IMR-90 (cell line): Measurements from ENCODE around the gene ABHD16B. TPM values are rescaled to one million over a fixed set of nuclear protein-coding genes. Genes with fewer than 3 reads are reported as not detected.

Source experiments
- ATAC-seq: fragments of 200-7000 bp; cut with Tn5 transposase; 2 replicates; pipeline ENCODE4 v1.9.1; 2020; ENCODE audit warnings: low read depth, mild to moderate bottlenecking, moderate library complexity
- BruUV-seq: library from RNA; stranded (reverse); fragments of 400-500 nt; replicated peaks from 2 replicates; lab custom pipeline; 2021; lab: Mats Ljungman, UMichigan
- CTCF ChIA-PET: fragments of 300-600 bp; formaldehyde crosslinking; extraction: SDS; loops from one replicate; lab custom pipeline; 2021; ENCODE audit warnings: antibody characterized with exemption; lab: Yijun Ruan, JAX
- POLR2A ChIA-PET: fragments of 300-600 bp; sonication (Branson Sonifier 250); formaldehyde crosslinking; loops from one replicate; lab custom pipeline; 2022; ENCODE audit warnings: antibody characterized with exemption; ENCODE audit not compliant: unreplicated experiment; lab: Charles Lee
- DNase-seq: peaks from one replicate; pipeline ENCODE4 v3.0.0; 2013
- H2AFZ ChIP-seq: replicated peaks from 2 replicates; pipeline ENCODE3; 2013; ENCODE audit warnings: low read length, mild to moderate bottlenecking; ENCODE audit not compliant: poor library complexity
- H2AK5ac ChIP-seq: 2 replicates; pipeline ENCODE4 v1.6.1; 2013; ENCODE audit warnings: low read depth, low read length, inconsistent platforms
- H2AK9ac ChIP-seq: replicated peaks from 2 replicates; pipeline ENCODE3; 2013; ENCODE audit warnings: mild to moderate bottlenecking, low read depth, low read length, moderate library complexity; ENCODE audit not compliant: poor library complexity
- H2BK120ac ChIP-seq: 2 replicates; pipeline ENCODE4 v1.6.1; 2013; ENCODE audit warnings: low read depth, low read length, inconsistent platforms
- H2BK15ac ChIP-seq: 3 replicates; pipeline ENCODE4 v1.6.1; 2013; ENCODE audit warnings: low read depth, low read length, inconsistent platforms
- H2BK20ac ChIP-seq: 2 replicates; pipeline ENCODE4 v1.6.1; 2013; ENCODE audit warnings: low read depth, mild to moderate bottlenecking, inconsistent platforms, low read length, moderate library complexity
- H2BK5ac ChIP-seq: 2 replicates; pipeline ENCODE4 v1.6.1; 2013; ENCODE audit warnings: mild to moderate bottlenecking, low read depth, low read length, inconsistent platforms; ENCODE audit not compliant: poor library complexity, severe bottlenecking
- H3K14ac ChIP-seq: replicated peaks from 2 replicates; pipeline ENCODE4 v1.6.1; 2013; ENCODE audit warnings: low read depth, low read length, inconsistent platforms
- H3K18ac ChIP-seq: 2 replicates; pipeline ENCODE4 v1.6.1; 2013; ENCODE audit warnings: low read depth, low read length, control low read depth
- H3K23ac ChIP-seq: 2 replicates; pipeline ENCODE4 v1.6.1; 2013; ENCODE audit warnings: low read depth, low read length, inconsistent platforms
- H3K27ac ChIP-seq: 2 replicates; pipeline ENCODE4 v1.5.1; 2013; ENCODE audit warnings: mild to moderate bottlenecking, control low read depth, low read length; ENCODE audit not compliant: insufficient read depth
- H3K27me3 ChIP-seq: 2 replicates; pipeline ENCODE4 v1.6.1; 2013; ENCODE audit warnings: low read length; ENCODE audit not compliant: control insufficient read depth, insufficient read depth
- H3K36me3 ChIP-seq: 2 replicates; pipeline ENCODE4 v1.6.1; 2013; ENCODE audit warnings: low read length, mixed read lengths; ENCODE audit not compliant: control insufficient read depth, insufficient read depth
- H3K4ac ChIP-seq: 2 replicates; pipeline ENCODE4 v1.6.1; 2013; ENCODE audit warnings: low read depth, low read length, inconsistent platforms
- H3K4me1 ChIP-seq: 2 replicates; pipeline ENCODE4 v1.6.1; 2013; ENCODE audit warnings: low read length, mixed read lengths; ENCODE audit not compliant: control insufficient read depth, insufficient read depth
- H3K4me2 ChIP-seq: 2 replicates; pipeline ENCODE4 v1.6.1; 2013; ENCODE audit warnings: low read depth, mild to moderate bottlenecking, control low read depth, low read length, moderate library complexity
- H3K4me3 ChIP-seq: 2 replicates; pipeline ENCODE4 v1.5.1; 2013; ENCODE audit warnings: low read depth, mild to moderate bottlenecking, control low read depth, low read length, moderate library complexity; ENCODE audit not compliant: insufficient read depth
- H3K56ac ChIP-seq: 2 replicates; pipeline ENCODE4 v1.6.1; 2013; ENCODE audit warnings: low read length, inconsistent platforms; ENCODE audit not compliant: insufficient read depth; ENCODE audit errors: extremely low read depth
- H3K79me1 ChIP-seq, 2 experiments: 2 replicates each; pipeline ENCODE4 v1.6.1; 2013; ENCODE audit warnings: low read length in 2 of 2, inconsistent platforms in 1 of 2, low read depth in 1 of 2
- H3K9ac ChIP-seq: 2 replicates; pipeline ENCODE4 v1.6.1; 2013; ENCODE audit warnings: low read depth, low read length, control low read depth
- H3K9me1 ChIP-seq: 2 replicates; pipeline ENCODE4 v1.6.1; 2013; ENCODE audit warnings: low read length, inconsistent platforms; ENCODE audit not compliant: insufficient read depth
- H3K9me3 ChIP-seq: 2 replicates; pipeline ENCODE4 v1.6.1; 2013; ENCODE audit warnings: low read length; ENCODE audit not compliant: control insufficient read depth, insufficient read depth
- H4K20me1 ChIP-seq: 2 replicates; pipeline ENCODE4 v1.6.1; 2013; ENCODE audit warnings: low read length, inconsistent platforms; ENCODE audit not compliant: insufficient read depth
- H4K5ac ChIP-seq: 2 replicates; pipeline ENCODE4 v1.6.1; 2013; ENCODE audit warnings: mild to moderate bottlenecking, low read depth, low read length, control low read depth
- H4K8ac ChIP-seq, 2 experiments: 2 replicates each; pipeline ENCODE4 v1.6.1; 2013; ENCODE audit warnings: low read depth in 2 of 2, low read length in 2 of 2, control low read depth in 1 of 2, inconsistent platforms in 1 of 2
- H4K91ac ChIP-seq: 2 replicates; pipeline ENCODE4 v1.6.1; 2013; ENCODE audit warnings: low read depth, low read length, inconsistent platforms; ENCODE audit not compliant: insufficient read depth
- BHLHE40 ChIP-seq: fragments of 150-350 bp; IDR thresholded peaks from 2 replicates; pipeline ENCODE4 v1.6.1; 2016; ENCODE audit warnings: mild to moderate bottlenecking, low read depth, low read length
- CEBPB ChIP-seq: IDR thresholded peaks from 2 replicates; pipeline ENCODE4 v1.6.1; 2012; ENCODE audit warnings: low read depth, low read length, improper control_type of control experiment
- CHD1 ChIP-seq: IDR thresholded peaks from 2 replicates; pipeline ENCODE4 v1.6.1; 2012; ENCODE audit warnings: low read depth, low read length, improper control_type of control experiment
- ELK1 ChIP-seq: fragments of 150-350 bp; IDR thresholded peaks from 2 replicates; pipeline ENCODE4 v1.6.1; 2016; ENCODE audit warnings: low read depth, mild to moderate bottlenecking, low read length, moderate library complexity, borderline replicate concordance
- FOS ChIP-seq: fragments of 150-350 bp; IDR thresholded peaks from 2 replicates; pipeline ENCODE4 v1.6.1; 2016; ENCODE audit warnings: low read depth, low read length
- MAFK ChIP-seq: IDR thresholded peaks from 2 replicates; pipeline ENCODE4 v1.6.1; 2012; ENCODE audit warnings: low read depth, low read length, improper control_type of control experiment
- MAZ ChIP-seq: IDR thresholded peaks from 2 replicates; pipeline ENCODE4 v1.6.1; 2012; ENCODE audit warnings: low read depth, mild to moderate bottlenecking, low read length, improper control_type of control experiment, moderate library complexity, borderline replicate concordance
- MXI1 ChIP-seq: IDR thresholded peaks from 2 replicates; pipeline ENCODE4 v1.6.1; 2012; ENCODE audit warnings: low read depth, mild to moderate bottlenecking, low read length, moderate library complexity, borderline replicate concordance
- NFE2L2 ChIP-seq: fragments of 150-350 bp; IDR thresholded peaks from 2 replicates; pipeline ENCODE4 v1.6.1; 2016; ENCODE audit warnings: low read depth, mild to moderate bottlenecking, low read length
- POLR2A ChIP-seq: IDR thresholded peaks from 2 replicates; pipeline ENCODE4 v1.6.1; 2012; ENCODE audit warnings: mild to moderate bottlenecking, low read depth, low read length
- RAD21 ChIP-seq: IDR thresholded peaks from 2 replicates; pipeline ENCODE4 v1.6.1; 2012; ENCODE audit warnings: low read length, improper control_type of control experiment
- RCOR1 ChIP-seq: IDR thresholded peaks from 2 replicates; pipeline ENCODE4 v1.6.1; 2012; ENCODE audit warnings: mild to moderate bottlenecking, low read length, improper control_type of control experiment; ENCODE audit not compliant: insufficient replicate concordance
- RFX5 ChIP-seq: IDR thresholded peaks from 2 replicates; pipeline ENCODE4 v1.8.0; 2012; ENCODE audit warnings: low read depth, mild to moderate bottlenecking, low read length, moderate library complexity
- SMC3 ChIP-seq: fragments of 150-350 bp; IDR thresholded peaks from 2 replicates; pipeline ENCODE4 v1.6.1; 2016; ENCODE audit warnings: low read depth, mild to moderate bottlenecking, antibody characterized with exemption, low read length, moderate library complexity
- WGBS, 2 experiments: methylation state at CpG; one replicate each; pipeline versions ENCODE4 v1.1.5 to v1.1.7; 2013; ENCODE audit warnings: missing lambda C conversion rate in 2 of 2; ENCODE audit not compliant: insufficient read length in 1 of 2; ENCODE audit errors: extremely low coverage in 2 of 2; 5-methylcytosine and 5-hydroxymethylcytosine counted together
- dilution Hi-C: fragments of 300-500 bp; cut with HindIII; formaldehyde crosslinking; loops from one replicate; pipeline ENCODE4 v1.14.3; 2018; ENCODE audit warnings: low sequenced_read_pairs; ENCODE audit not compliant: unreplicated experiment
- in situ Hi-C: fragments of 300-500 bp; cut with MboI; formaldehyde crosslinking; loops from 3 replicates; pipeline ENCODE4 v1.14.3; 2019; ENCODE audit warnings: low sequenced_read_pairs, inconsistent platforms, mixed read lengths
- intact Hi-C: fragments of 100-400 bp; cut with micrococcal nuclease; formaldehyde crosslinking; loops from 2 replicates; pipeline ENCODE4 v1.10.0; 2022
- polyA plus RNA-seq, 3 experiments: library from polyadenylated mRNA; depleted of rRNA; stranded (reverse); fragments of >200 nt; gene quantifications; 2 replicates each; pipeline ENCODE4 v1.2.3, GENCODE V29; 2012; ENCODE audit warnings: low replicate concordance in 1 of 3
- total RNA-seq: library from RNA; depleted of rRNA; stranded (reverse); fragments of >200 nt; gene quantifications from 2 replicates; pipeline ENCODE4 v1.2.3, GENCODE V29; 2012
- TF ChIP-seq, protein P1 (sequence below): conservative IDR thresholded peaks from 2 replicates; pipeline ENCODE4 v1.5.1; 2012; ENCODE audit warnings: mild to moderate bottlenecking, low read depth, low read length, improper control_type of control experiment
- TF ChIP-seq, protein P2 (sequence below): fragments of 150-350 bp; IDR thresholded peaks from 2 replicates; pipeline ENCODE4 v1.6.1; 2017; ENCODE audit warnings: mild to moderate bottlenecking, antibody characterized with exemption, low read length, low read depth

ABHD16B gene
- total and polyA plus RNA-seq, 2 of the 4 experiments (the other 2 are of a cell fraction): 0.05 TPM; not detected in 1

- Histone ChIP-seq H4K5ac (no peak overlapping the region), H2BK15ac (no peak overlapping the region), H3K4me1 (peaks cover 6% of the 10 kb centered on the region), H4K20me1 (peaks cover 6% of the 10 kb centered on the region), H3K4me3 (peak overlapping the region; percentile 69), H2AFZ (peak overlapping the region; percentile 96), H2BK120ac (no peak overlapping the region), H2BK5ac (no peak overlapping the region), H2BK20ac (no peak overlapping the region), H3K4ac (no peak overlapping the region; the same call in 1 of the 2 replicates), H3K27ac (peak overlapping the region; percentile 36), H2AK9ac (peak overlapping the region; percentile 94), H4K91ac (no peak overlapping the region), H3K9ac (peak overlapping the region; percentile 38), H3K36me3 (peaks cover 19% of the 10 kb centered on the region), H3K9me3 (no peaks in the 10 kb centered on the region), H3K4me2 (peak overlapping the region; percentile 78), H3K14ac (no peak overlapping the region), H3K23ac (no peak overlapping the region), H3K27me3 (no peaks in the 10 kb centered on the region), H3K56ac (no peak overlapping the region), H2AK5ac (no peak overlapping the region), H3K79me1 (peaks cover 16 to 52% of the 10 kb centered on the region in 2 experiments), H3K9me1 (no peaks in the 10 kb centered on the region; the same call in 1 of the 2 replicates), H4K8ac (peak overlapping the region in 1 of 2 experiments; percentile 56; a peak in 2 of 4 replicates), H3K18ac (no peak overlapping the region)
- ChIA-PET POLR2A (interaction anchor here (1.6 kb wide), 1 partner anchor 116 kb away, joined by 4 read pairs; no protein-coding TSS in a partner anchor), CTCF (interaction anchor here (0.6 to 1.2 kb wide), 3 partner anchors 9 to 327 kb away, joined by 3 to 10 read pairs (median 3); partner anchors contain the start of gene PTK6)
- DNase-seq (no peak), ATAC-seq (no peak)
- TF ChIP-seq, protein P1, sequence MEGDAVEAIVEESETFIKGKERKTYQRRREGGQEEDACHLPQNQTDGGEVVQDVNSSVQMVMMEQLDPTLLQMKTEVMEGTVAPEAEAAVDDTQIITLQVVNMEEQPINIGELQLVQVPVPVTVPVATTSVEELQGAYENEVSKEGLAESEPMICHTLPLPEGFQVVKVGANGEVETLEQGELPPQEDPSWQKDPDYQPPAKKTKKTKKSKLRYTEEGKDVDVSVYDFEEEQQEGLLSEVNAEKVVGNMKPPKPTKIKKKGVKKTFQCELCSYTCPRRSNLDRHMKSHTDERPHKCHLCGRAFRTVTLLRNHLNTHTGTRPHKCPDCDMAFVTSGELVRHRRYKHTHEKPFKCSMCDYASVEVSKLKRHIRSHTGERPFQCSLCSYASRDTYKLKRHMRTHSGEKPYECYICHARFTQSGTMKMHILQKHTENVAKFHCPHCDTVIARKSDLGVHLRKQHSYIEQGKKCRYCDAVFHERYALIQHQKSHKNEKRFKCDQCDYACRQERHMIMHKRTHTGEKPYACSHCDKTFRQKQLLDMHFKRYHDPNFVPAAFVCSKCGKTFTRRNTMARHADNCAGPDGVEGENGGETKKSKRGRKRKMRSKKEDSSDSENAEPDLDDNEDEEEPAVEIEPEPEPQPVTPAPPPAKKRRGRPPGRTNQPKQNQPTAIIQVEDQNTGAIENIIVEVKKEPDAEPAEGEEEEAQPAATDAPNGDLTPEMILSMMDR: no peak
- TF ChIP-seq NFE2L2 (no peak), RCOR1 (no peak), MAZ (no peak), FOS (no peak), ELK1 (no peak), RAD21 (no peak), RFX5 (no peak), SMC3 (no peak), CHD1 (no peak), POLR2A (no peak), MXI1 (no peak), BHLHE40 (no peak), MAFK (no peak), CEBPB (no peak)
- TF ChIP-seq, protein P2, sequence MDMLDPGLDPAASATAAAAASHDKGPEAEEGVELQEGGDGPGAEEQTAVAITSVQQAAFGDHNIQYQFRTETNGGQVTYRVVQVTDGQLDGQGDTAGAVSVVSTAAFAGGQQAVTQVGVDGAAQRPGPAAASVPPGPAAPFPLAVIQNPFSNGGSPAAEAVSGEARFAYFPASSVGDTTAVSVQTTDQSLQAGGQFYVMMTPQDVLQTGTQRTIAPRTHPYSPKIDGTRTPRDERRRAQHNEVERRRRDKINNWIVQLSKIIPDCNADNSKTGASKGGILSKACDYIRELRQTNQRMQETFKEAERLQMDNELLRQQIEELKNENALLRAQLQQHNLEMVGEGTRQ: no peak
- WGBS, 2 experiments: 0% methylated on average over 13 of the region's 25 CpGs; no CpG with 5 or more reads in 1 of the 2 experiments
- no TSS peak for BruUV-seq
- intact Hi-C loops (loop anchor here (1.0 to 2.0 kb wide), 4 partner anchors 34 to 158 kb away; partner anchors contain the start of gene ARFRP1), in situ Hi-C loops (loop anchor here (10.0 kb wide), 2 partner anchors 160 to 330 kb away; partner anchors contain the start of genes ARFRP1, PTK6 and ZGPAT), dilution Hi-C loops (no loop called here)
Measured at GRCh38 chr20:63864545-63864977, 3.3 kb downstream of the ABHD16B start.
